Adipose tissue (tissue), 3 donors: Measurements from ENCODE around the gene ARSI. TPM values are rescaled to one million over a fixed set of nuclear protein-coding genes. Genes with fewer than 3 reads are reported as not detected.
"Not testable (repeated sequence)": the region's sequence is repeated elsewhere in the genome, so short reads cannot be mapped to it uniquely, and the experiment has no call there.

Experiments used
- H3K27ac ChIP-seq: one replicate; pipeline ENCODE4 v1.5.1; 2013; ENCODE audit warnings: low read depth, low read length
- WGBS, 3 donors: extraction: QIAGEN DNeasy Blood & Tissue Kit; methylation state at CpG; one replicate each; pipeline ENCODE4 v1.1.7; 2013; 5-methylcytosine and 5-hydroxymethylcytosine counted together
- polyA plus RNA-seq, 3 donors: library from polyadenylated mRNA; stranded (reverse); fragments of 200-250 nt; gene quantifications; one replicate each; pipeline ENCODE4 v1.2.3, GENCODE V29; 2013
- donor health status: healthy with polysubstance abuse.
- donor health status: Bipolar disorder and iron deficiency.
- donor health status: healthy.

ARSI gene
- polyA plus RNA-seq, 3 donors, result 0.10 to 1.1 (median 0.98) TPM

GRCh38 chr5:150262502-150262901, 40.2 kb downstream of the ARSI start:
- no peak overlapping the region for H3K27ac ChIP-seq
- WGBS, 3 donors, result 88 to 96% (median 91%) methylated on average over 7 of the region's 7 CpGs

GRCh38 chr5:150261231-150261630, 41.5 kb downstream of the ARSI start:
- 60 to 70% (median 69%) methylated on average over 8 of the region's 8 CpGs for WGBS, 3 donors
- no peak overlapping the region for H3K27ac ChIP-seq

GRCh38 chr5:150258130-150258529, 44.6 kb downstream of the ARSI start:
- WGBS, 3 donors, result 61 to 80% (median 67%) methylated on average over 6 of the region's 6 CpGs
- no peak overlapping the region for H3K27ac ChIP-seq

- 88 to 93% (median 89%) methylated on average over 11 of the region's 11 CpGs for WGBS, 3 donors
- H3K27ac ChIP-seq, result no peak overlapping the region
Measured at GRCh38 chr5:150257424-150257823, 45.3 kb downstream of the ARSI start.

GRCh38 chr5:150256410-150257064, 46.2 kb downstream of the ARSI start:
- no peak overlapping the region for H3K27ac ChIP-seq
- WGBS, 3 donors, result 62 to 81% (median 80%) methylated on average over 12 of the region's 12 CpGs

- WGBS, 3 donors, result 63 to 81% (median 78%) methylated on average over 6 of the region's 6 CpGs
Measured at GRCh38 chr5:150255659-150256409, 46.9 kb downstream of the ARSI start.

GRCh38 chr5:150254774-150255173, 47.9 kb downstream of the ARSI start:
- H3K27ac ChIP-seq, result no peak overlapping the region
- WGBS, 3 donors, result 62 to 81% (median 81%) methylated on average over 4 of the region's 4 CpGs

More at GRCh38 chr5:150255659-150256409, 46.9 kb downstream of the ARSI start:
- no peak overlapping the region for H3K27ac ChIP-seq

- no peak overlapping the region for H3K27ac ChIP-seq
- 74 to 86% (median 78%) methylated on average over 7 of the region's 7 CpGs for WGBS, 3 donors
Measured at GRCh38 chr5:150254363-150254762, 48.3 kb downstream of the ARSI start.

- 89 to 91% (median 91%) methylated on average over 10 of the region's 10 CpGs for WGBS, 3 donors
- H3K27ac ChIP-seq, result no peak overlapping the region
Measured at GRCh38 chr5:150253416-150254208, 49.1 kb downstream of the ARSI start.

GRCh38 chr5:150252489-150252888, 50.2 kb downstream of the ARSI start:
- WGBS, 3 donors, result 89 to 92% (median 91%) methylated on average over 6 of the region's 6 CpGs
- no peak overlapping the region for H3K27ac ChIP-seq

- H3K27ac ChIP-seq, result no peak overlapping the region
- 88 to 93% (median 90%) methylated on average over 7 of the region's 7 CpGs for WGBS, 3 donors
Measured at GRCh38 chr5:150251504-150251903, 51.2 kb downstream of the ARSI start.

GRCh38 chr5:150249744-150250143, 53.0 kb downstream of the ARSI start:
- WGBS, 3 donors, result 81 to 90% (median 90%) methylated on average over 5 of the region's 5 CpGs
- H3K27ac ChIP-seq, result no peak overlapping the region

- WGBS, 3 donors, result 90 to 97% (median 96%) methylated on average over 3 of the region's 3 CpGs
- no peak overlapping the region for H3K27ac ChIP-seq
Measured at GRCh38 chr5:150248946-150249345, 53.8 kb downstream of the ARSI start.

- WGBS, 3 donors, result 90 to 94% (median 90%) methylated on average over 6 of the region's 6 CpGs
Measured at GRCh38 chr5:150248493-150248892, 54.2 kb downstream of the ARSI start.

GRCh38 chr5:150247726-150248125, 55.0 kb downstream of the ARSI start:
- WGBS, 3 donors, result 90 to 92% (median 91%) methylated on average over 9 of the region's 9 CpGs
- no peak overlapping the region for H3K27ac ChIP-seq

More at GRCh38 chr5:150248493-150248892, 54.2 kb downstream of the ARSI start:
- H3K27ac ChIP-seq, result not testable (repeated sequence)

- no peak overlapping the region for H3K27ac ChIP-seq
- 63 to 94% (median 67%) methylated on average over 5 of the region's 5 CpGs for WGBS, 3 donors
Measured at GRCh38 chr5:150246835-150247234, 55.9 kb downstream of the ARSI start.

- H3K27ac ChIP-seq, result no peak overlapping the region
- 94 to 96% (median 94%) methylated on average over 5 of the region's 5 CpGs for WGBS, 3 donors
Measured at GRCh38 chr5:150246429-150246828, 56.3 kb downstream of the ARSI start.
